Lower leg skin (tissue), 4 donors: ENCODE results near the gene SUGCT. TPM values are rescaled to one million over a fixed set of nuclear protein-coding genes. Genes with fewer than 3 reads are reported as not detected.

Experiments used
- DNase-seq, 2 donors: peaks; one replicate each; pipeline ENCODE4 v3.0.0-alpha.2; 2019; ENCODE audit warnings: low spot score in 2 of 2
- H3K4me3 ChIP-seq: fragments of 200-600 bp; sonication (generic); 2 replicates; pipeline ENCODE4 v1.5.1; 2017; ENCODE audit warnings: mild to moderate bottlenecking, low read depth; ENCODE audit not compliant: poor library complexity, severe bottlenecking
- POLR2A ChIP-seq, 2 donors: fragments of 450-650 bp; IDR thresholded peaks; one replicate each; pipeline ENCODE4 v1.6.1; 2016 to 2017; ENCODE audit warnings: antibody characterized with exemption in 2 of 2, mild to moderate bottlenecking in 1 of 2, moderate library complexity in 1 of 2
- WGBS, 2 donors: methylation state at CpG; one replicate each; pipeline ENCODE4 v1.1.5; 2018; 5-methylcytosine and 5-hydroxymethylcytosine counted together
- intact Hi-C: fragments of 100-400 bp; cut with DNase I; formaldehyde crosslinking; loops from one replicate; pipeline ENCODE4 v1.15.0; 2023; ENCODE audit warnings: low total_unique reads
- total RNA-seq, 4 donors: library from RNA; depleted of rRNA; stranded (reverse); fragments of >200 nt; gene quantifications; one replicate each; pipeline ENCODE4 v1.1.0, GENCODE V29; 2016
- TF ChIP-seq, protein P1 (sequence below), 3 donors: fragments of 450-650 bp; IDR thresholded peaks; one replicate each; pipeline ENCODE4 v1.5.1; 2016; ENCODE audit warnings: antibody characterized with exemption in 3 of 3, mild to moderate bottlenecking in 3 of 3, moderate library complexity in 2 of 3

Gene SUGCT
- total RNA-seq, 4 donors from 2014 or later, result 0.49 to 1.6 (median 0.59) TPM; not detected in 1

DNA sequence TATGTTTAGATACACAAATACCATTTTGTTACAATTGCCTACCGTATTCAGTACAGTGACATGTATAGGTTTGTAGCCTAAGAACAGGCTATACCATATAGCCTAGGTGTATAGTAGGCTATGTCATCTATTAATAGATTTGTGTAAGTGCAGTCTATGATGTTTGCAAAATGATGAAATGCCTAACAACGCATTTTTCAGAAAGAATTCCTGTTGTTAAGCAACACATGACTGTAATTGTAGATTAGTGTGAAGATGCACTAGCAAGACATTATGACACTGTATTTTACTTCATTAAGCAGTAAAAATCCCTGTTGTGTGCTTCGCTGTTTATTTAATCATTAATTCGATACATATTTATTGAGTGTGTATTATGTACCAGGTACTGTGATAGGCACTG is 446.0 kb downstream of the SUGCT start:
- WGBS, 2 donors, result 93 to 95% methylated on average over 4 of the region's 4 CpGs
- TF ChIP-seq, protein P1, sequence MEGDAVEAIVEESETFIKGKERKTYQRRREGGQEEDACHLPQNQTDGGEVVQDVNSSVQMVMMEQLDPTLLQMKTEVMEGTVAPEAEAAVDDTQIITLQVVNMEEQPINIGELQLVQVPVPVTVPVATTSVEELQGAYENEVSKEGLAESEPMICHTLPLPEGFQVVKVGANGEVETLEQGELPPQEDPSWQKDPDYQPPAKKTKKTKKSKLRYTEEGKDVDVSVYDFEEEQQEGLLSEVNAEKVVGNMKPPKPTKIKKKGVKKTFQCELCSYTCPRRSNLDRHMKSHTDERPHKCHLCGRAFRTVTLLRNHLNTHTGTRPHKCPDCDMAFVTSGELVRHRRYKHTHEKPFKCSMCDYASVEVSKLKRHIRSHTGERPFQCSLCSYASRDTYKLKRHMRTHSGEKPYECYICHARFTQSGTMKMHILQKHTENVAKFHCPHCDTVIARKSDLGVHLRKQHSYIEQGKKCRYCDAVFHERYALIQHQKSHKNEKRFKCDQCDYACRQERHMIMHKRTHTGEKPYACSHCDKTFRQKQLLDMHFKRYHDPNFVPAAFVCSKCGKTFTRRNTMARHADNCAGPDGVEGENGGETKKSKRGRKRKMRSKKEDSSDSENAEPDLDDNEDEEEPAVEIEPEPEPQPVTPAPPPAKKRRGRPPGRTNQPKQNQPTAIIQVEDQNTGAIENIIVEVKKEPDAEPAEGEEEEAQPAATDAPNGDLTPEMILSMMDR (IDR thresholded peaks at IDR 0.05), result no peak
- TF ChIP-seq POLR2A (IDR thresholded peaks at IDR 0.05), result no peak
- no peak overlapping the region for H3K4me3 ChIP-seq
- DNase-seq, result no peak
- intact Hi-C loops, result no loop called here

DNA sequence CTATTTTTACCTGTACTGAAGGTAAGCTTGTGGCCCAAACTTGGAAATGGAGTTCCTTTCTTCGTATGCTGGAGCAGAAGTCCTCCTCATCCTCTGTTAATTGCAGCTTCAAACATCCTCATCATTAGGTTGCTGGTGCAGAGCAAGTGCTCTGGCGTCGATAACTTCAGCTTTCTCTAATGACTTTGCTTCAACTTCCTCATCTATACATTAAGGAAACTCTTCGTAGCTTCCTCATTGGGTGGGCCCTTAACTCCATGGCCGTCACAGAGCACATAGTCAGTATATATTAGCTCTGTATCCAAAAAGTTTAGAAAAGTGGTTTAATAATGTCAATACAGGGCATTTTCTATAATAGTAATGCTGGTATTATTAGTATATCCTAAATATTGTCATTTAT is 447.7 kb downstream of the SUGCT start:
- intact Hi-C loops, result no loop called here
- WGBS, 2 donors, result 84 to 85% methylated on average over 5 of the region's 5 CpGs
- no peak overlapping the region for H3K4me3 ChIP-seq
- TF ChIP-seq, protein P1 (IDR thresholded peaks at IDR 0.05), result no peak
- no peak for TF ChIP-seq POLR2A (IDR thresholded peaks at IDR 0.05)
- no peak for DNase-seq

DNA sequence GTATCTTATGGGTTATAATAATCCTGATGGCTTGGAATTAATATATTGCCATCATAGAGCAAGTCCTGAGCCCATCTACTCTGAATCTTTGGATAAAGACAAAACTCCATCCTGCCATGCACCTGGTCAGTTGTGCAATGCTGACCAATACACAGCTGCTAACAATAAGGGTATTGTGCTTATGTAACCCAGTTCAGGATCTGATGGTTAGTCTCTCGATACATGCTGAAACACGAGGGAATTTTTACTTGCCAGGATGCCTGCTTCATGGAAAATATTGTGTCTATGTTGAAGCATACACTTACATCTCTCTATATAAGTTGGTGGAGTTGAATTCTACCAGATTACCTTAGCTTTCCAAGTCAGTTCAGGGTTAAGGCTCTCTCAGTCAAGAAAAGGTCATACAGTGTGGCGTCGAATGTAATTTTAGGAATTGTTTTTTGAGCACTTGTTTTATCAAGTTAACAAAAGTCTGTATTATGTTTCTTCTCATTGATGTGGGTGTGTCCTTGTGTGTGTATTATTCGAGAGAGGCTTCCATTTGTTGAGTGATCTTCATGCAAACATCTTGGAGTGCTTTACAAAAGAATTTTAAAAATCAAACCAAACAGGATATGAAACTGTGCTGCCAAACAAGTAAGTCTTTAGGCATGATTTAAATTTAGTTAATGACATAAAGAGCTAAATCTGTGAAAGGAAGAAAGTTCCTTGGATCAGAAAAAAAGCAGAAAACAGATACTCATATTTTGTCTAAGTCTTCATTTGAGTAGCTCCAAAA is 449.1 kb downstream of the SUGCT start:
- 25 to 30% methylated on average over 5 of the region's 5 CpGs for WGBS, 2 donors
- TF ChIP-seq, protein P1 (IDR thresholded peaks at IDR 0.05), result no peak
- TF ChIP-seq POLR2A (IDR thresholded peaks at IDR 0.05), result no peak
- intact Hi-C loops, result no loop called here
- DNase-seq, result no peak
- H3K4me3 ChIP-seq, result no peak overlapping the region

DNA sequence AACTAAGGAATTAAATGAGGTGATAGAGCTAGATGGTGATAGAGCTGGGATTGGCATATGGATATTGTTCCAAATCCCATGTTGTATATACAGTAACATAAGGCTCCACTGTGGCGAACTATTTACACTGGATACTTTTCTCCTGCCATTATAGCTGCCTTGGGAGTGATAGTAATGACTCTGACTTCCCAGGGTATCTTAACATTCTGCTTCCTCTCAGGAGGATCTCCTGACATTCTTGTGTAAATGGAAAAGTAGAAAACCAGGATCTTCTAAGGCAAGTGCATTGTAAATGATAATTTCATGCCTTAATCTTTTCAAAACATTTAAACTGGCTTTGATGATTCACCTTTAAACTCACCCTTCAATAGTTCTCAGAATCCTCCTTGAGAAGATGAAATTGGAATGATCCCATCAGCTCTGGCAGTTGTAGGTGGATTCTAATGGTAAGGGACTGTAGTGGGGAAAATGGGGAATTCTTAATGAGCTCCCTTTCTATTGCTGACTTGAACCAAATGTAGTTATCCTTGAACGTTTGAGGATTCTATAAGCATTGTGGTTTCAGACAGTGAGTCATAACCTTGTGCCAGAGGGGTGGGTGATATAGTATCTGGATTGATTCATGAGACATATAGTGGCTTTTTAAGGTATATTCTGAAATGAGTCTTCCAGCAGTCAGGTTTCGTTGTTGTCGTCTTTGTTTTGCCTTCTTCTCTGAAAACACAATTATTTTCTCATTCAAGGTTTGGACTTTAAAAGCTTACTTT is 450.0 kb downstream of the SUGCT start:
- H3K4me3 ChIP-seq, result no peak overlapping the region
- WGBS, 2 donors, result 82 to 83% methylated on average over 4 of the region's 4 CpGs
- TF ChIP-seq POLR2A (IDR thresholded peaks at IDR 0.05), result no peak
- TF ChIP-seq, protein P1 (IDR thresholded peaks at IDR 0.05), result no peak
- no peak for DNase-seq
- intact Hi-C loops, result no loop called here

DNA sequence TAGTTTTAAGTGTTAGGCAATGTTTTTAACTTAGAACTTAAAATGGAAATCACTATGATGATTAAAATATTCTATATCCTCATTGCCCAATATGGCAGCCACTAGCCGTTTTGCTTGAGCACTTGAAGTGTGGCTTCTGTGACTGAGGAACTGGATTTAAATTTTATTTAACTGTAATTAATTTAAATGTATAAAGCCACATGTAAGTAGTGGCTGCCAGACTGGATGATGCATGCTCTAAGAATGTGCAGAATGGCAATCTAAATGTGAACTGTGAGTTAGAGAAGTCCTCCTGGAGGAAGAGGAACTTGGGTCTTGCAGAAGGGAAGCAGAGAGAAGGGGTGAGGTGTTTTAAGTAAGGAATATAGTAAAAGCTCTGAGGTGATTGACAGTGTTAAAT is 451.4 kb downstream of the SUGCT start:
- no peak for DNase-seq
- H3K4me3 ChIP-seq, result no peak overlapping the region
- intact Hi-C loops, result no loop called here
- TF ChIP-seq, protein P1 (IDR thresholded peaks at IDR 0.05), result no peak
- no peak for TF ChIP-seq POLR2A (IDR thresholded peaks at IDR 0.05)
- WGBS, 2 donors, result 71 to 87% methylated on average over 1 of the region's 1 CpG
